ENCODE measurements around the gene ARHGAP45. TPM values are rescaled to one million over a fixed set of nuclear protein-coding genes. Genes with fewer than 3 reads are reported as not detected.

Gene ARHGAP45
- total RNA-seq, 1 donor from 2014 or later, result 3.0 TPM

DNA sequence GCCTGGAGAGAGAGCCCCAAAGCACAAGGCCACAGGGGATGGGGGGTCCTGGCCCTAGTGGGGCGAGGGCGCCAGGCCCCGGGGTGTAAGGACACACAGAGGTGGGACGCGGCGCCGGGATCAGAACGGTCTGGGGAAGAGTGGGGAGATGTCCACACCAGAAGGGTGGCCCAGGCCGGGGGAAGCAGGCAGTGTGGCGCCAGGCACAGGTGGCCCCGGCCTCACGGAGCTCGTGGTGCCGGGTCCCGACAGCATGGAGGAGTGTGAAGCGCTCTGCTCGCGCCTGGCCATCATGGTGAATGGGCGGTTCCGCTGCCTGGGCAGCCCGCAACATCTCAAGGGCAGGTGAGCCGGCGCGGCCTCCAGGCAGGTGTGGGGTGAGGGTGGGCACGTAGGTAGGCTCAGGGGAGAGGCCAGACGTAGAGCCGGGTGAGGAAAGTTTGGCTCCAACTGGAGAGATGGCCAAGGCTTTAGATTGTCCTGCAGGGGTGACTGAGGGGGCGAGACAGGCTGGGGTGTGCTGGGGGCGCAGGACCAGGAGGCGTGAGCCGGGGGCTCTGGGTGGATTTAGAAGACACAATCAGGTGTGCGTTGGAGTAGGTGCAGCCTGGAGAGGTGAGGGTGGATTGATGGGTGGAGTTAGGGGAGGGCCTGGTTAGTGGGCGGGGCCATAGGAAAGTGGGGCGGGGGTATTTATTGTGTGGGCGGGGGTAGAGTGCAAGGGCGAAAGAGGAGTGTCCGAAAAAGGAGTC is 2.9 kb upstream of the ARHGAP45 start:
- no peaks in the 10 kb centered on the region for H3K36me3 Mint-ChIP-seq (ENCODE audit: low read depth, unreplicated experiment)
- Histone ChIP-seq H3K4me3 (ENCODE audit: insufficient read depth, low read depth, low read length) (no peak overlapping the region), H4K20me1 (ENCODE audit: insufficient read depth, low read length) (peaks cover 9% of the 10 kb centered on the region), H3K79me2 (ENCODE audit: insufficient read depth, low read length) (no peaks in the 10 kb centered on the region), H3K9ac (ENCODE audit: low read length) (no peak overlapping the region), H3K36me3 (ENCODE audit: insufficient read depth, low read length) (no peaks in the 10 kb centered on the region), H3K27me3 (ENCODE audit: insufficient read depth, low read length) (peaks cover 10% of the 10 kb centered on the region), H2AFZ (ENCODE audit: low read depth, low read length) (no peak overlapping the region), H3K9me3 (ENCODE audit: insufficient read depth, low read depth, low read length) (no peaks in the 10 kb centered on the region), H3K4me1 (ENCODE audit: insufficient read depth, low read length) (peaks cover 3% of the 10 kb centered on the region), H3K27ac (ENCODE audit: low read depth, low read length) (no peak overlapping the region), H3K4me2 (ENCODE audit: low read length) (no peak overlapping the region)
- peaks cover 3% of the 10 kb centered on the region for H3K4me1 Mint-ChIP-seq (ENCODE audit: low read depth, unreplicated experiment)
- DNase-seq (ENCODE audit: low read depth) (no peak), FAIRE-seq (no peak)
- TF ChIP-seq EZH2 (IDR thresholded peaks at IDR 0.05; ENCODE audit: insufficient read depth, low read length), result no peak
- no peak for TF ChIP-seq CTCF (IDR thresholded peaks at IDR 0.05; ENCODE audit: insufficient read depth, low read depth, low read length)
- no peak overlapping the region for H3K27ac Mint-ChIP-seq (ENCODE audit: unreplicated experiment)
- peaks cover 12% of the 10 kb centered on the region for H3K27me3 Mint-ChIP-seq (ENCODE audit: low read depth, unreplicated experiment)
- H3K4me3 Mint-ChIP-seq (ENCODE audit: unreplicated experiment), result no peak overlapping the region
- no peaks in the 10 kb centered on the region for H3K9me3 Mint-ChIP-seq (ENCODE audit: unreplicated experiment)

GRCh38 chr19:1064661-1065605 is 2.0 kb upstream of the ARHGAP45 start:
- Mint-ChIP-seq H3K27me3 (ENCODE audit: low read depth, unreplicated experiment) (peaks cover 18% of the 10 kb centered on the region), H3K36me3 (ENCODE audit: low read depth, unreplicated experiment) (no peaks in the 10 kb centered on the region), H3K27ac (ENCODE audit: unreplicated experiment) (no peak overlapping the region), H3K9me3 (ENCODE audit: unreplicated experiment) (no peaks in the 10 kb centered on the region), H3K4me3 (ENCODE audit: unreplicated experiment) (peak overlapping the region; percentile 20), H3K4me1 (ENCODE audit: low read depth, unreplicated experiment) (peaks cover 3% of the 10 kb centered on the region)
- Histone ChIP-seq H3K27me3 (ENCODE audit: insufficient read depth, low read length) (peaks cover 16% of the 10 kb centered on the region), H3K4me2 (ENCODE audit: low read length) (peak overlapping the region; percentile 22), H3K4me1 (ENCODE audit: insufficient read depth, low read length) (peaks cover 3% of the 10 kb centered on the region), H2AFZ (ENCODE audit: low read depth, low read length) (no peak overlapping the region), H4K20me1 (ENCODE audit: insufficient read depth, low read length) (peaks cover 9% of the 10 kb centered on the region), H3K36me3 (ENCODE audit: insufficient read depth, low read length) (no peaks in the 10 kb centered on the region), H3K9me3 (ENCODE audit: insufficient read depth, low read depth, low read length) (no peaks in the 10 kb centered on the region), H3K27ac (ENCODE audit: low read depth, low read length) (no peak overlapping the region), H3K9ac (ENCODE audit: low read length) (no peak overlapping the region), H3K4me3 (ENCODE audit: insufficient read depth, low read depth, low read length) (no peak overlapping the region), H3K79me2 (ENCODE audit: insufficient read depth, low read length) (no peaks in the 10 kb centered on the region)
- DNase-seq (ENCODE audit: low read depth) (peak; percentile 51), FAIRE-seq (no peak)
- no peak for TF ChIP-seq CTCF (IDR thresholded peaks at IDR 0.05; ENCODE audit: insufficient read depth, low read depth, low read length)
- TF ChIP-seq EZH2 (IDR thresholded peaks at IDR 0.05; ENCODE audit: insufficient read depth, low read length), result no peak

Data from astrocyte (in vitro differentiated cells and primary cell).